GM18907 (cell line): ENCODE data around the gene EXOC6B.
"Not testable (repeated sequence)": the region's sequence is repeated elsewhere in the genome, so short reads cannot be mapped to it uniquely, and the experiment has no call there.

ENCODE experiments used
- ATAC-seq: cut with Tn5 transposase; IDR thresholded peaks from one replicate; pipeline ENCODE4 v1.9.1; 2021; ENCODE audit warnings: mild to moderate bottlenecking, moderate library complexity; ENCODE audit not compliant: unreplicated experiment

EXOC6B gene

DNA sequence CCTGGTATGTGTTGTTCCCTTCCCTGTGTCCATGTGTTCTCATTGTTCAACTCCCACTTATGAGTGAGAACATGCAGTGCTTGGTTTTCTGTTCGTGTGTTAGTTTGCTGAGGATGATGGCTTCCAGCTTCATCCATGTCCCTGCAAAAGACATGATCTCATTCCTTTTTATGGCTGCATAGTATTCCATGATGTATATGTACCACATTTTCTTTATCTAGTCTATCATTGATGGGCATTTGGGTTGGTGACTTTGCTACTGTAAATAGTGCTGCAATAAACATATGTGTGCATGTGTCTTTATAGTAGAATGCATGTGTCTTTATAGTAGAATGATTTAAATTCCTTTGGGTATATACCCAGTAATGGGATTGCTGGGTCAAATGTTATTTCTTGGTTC is 341.2 kb downstream of the EXOC6B start:
- ATAC-seq: not testable (repeated sequence)

- no peak for ATAC-seq
Observed at GRCh38 chr2:72483346-72483745, 342.5 kb downstream of the EXOC6B start.

DNA sequence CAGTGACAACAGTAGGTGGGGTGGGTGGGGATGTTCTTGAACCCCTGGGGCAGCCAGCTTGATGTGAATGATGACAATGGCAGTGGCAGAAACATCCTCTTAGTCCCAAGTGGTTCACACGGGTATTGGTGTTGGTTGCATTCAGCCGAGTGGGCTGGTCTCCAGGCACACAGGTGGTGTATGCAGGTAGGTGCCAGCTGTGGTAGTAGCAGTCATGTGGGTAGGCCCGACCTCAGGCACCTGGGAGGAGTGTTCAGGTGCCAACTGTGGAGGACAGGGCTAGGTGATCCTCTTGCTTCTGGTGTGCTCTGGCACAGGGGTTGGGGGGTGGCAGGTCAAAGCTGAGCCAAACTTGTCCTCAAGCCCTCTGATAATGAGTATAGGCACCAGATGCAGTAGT is 350.6 kb downstream of the EXOC6B start:
- no peak for ATAC-seq

- ATAC-seq: no peak
Observed at GRCh38 chr2:72457801-72458516, 367.9 kb downstream of the EXOC6B start.

DNA sequence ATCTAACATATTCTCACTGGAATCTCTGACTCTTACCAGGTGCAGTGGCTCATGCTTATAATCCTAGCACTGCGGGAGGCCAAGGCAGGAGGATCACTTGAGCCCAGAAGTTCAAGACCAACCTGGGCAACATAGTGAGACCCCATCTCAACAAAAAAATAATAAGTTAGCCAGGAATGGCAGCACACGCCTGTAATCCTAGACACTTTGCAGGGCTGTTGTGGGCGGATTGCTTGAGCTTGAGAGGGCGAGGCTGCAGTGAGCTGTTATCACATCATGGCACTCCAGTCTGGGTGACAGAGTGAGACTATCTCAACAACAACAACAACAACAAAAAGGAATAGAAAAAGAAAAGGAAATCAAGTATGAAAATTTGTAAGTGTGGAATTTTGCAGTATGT is 371.6 kb downstream of the EXOC6B start:
- ATAC-seq: no peak

DNA sequence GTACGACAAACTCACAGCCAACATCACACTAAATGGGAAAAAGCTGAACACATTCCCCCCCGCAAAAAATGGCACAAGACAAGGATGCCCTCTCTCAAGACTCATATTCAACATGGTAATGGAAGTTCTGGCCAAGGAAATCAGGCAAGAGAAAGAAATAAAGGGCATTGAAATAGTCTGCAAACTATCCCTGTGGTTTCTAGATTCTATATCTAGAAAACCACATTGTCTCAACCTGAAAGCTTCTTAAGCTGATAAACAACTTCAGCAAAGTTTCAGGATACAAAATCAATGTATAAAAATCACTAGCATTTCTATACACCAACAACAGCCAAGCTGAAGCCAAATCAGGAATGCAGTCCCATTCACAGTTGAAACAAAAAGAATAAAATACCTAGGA is 383.6 kb downstream of the EXOC6B start:
- no peak for ATAC-seq

DNA sequence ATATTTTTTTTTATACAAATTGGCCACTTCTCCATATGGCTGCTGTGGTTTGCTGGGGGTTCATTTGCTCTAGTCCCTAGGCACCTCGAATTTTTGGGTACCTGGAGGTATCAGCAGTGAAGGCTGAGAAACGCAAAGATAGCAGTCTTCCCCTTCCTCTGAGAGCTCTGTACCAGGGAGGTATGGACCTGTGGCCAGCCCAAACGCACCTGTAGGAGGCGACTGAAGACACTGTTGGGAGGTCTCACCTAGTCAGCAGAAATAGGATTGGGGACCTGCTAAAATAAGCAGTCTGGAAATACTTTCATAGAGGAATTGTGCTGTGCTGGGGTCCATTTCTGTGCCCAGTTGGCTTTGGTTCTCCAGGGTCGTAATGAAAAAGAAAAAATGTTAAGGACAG is 385.9 kb downstream of the EXOC6B start:
- ATAC-seq: no peak

GRCh38 chr2:72438364-72438763 is 387.5 kb downstream of the EXOC6B start:
- ATAC-seq: no peak

DNA sequence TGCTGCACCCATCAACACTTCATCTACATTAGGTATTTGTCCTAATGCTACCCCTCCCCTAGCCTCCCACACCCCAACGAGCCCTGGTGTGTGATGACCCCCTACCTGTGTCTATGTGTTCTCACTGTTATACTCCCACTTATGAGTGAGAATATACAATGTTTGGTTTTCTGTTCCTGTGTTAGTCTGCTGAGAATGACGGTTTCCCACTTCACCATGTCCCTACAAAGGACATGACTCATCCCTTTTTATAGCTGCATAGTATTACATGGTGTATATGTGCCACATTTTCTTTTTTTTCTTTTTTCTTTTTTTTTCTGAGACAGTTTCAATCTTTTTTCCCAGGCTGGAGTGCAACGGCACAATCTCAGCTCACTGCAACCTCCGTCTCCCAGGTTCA is 394.1 kb downstream of the EXOC6B start:
- ATAC-seq: no peak

- no peak for ATAC-seq
Observed at GRCh38 chr2:72427022-72427861, 398.6 kb downstream of the EXOC6B start.

DNA sequence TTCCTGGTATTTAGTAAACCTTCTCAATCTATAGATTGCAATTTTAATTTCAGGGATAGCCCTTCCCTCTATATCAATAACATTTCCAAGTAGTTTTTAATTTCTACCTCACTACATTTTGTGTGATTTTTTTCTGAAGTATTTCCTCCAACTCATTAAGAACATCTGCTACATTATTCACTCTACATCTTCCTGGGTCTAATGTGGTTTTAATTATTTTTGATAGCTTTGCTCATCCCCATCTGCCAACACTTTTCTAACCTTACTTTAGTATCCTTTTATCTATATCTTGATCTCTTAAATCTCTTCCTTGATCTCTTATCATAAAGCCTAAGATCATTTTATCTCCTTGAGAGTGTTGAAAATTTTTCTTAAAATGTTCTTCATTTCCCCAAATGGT is 399.8 kb downstream of the EXOC6B start:
- ATAC-seq: no peak

DNA sequence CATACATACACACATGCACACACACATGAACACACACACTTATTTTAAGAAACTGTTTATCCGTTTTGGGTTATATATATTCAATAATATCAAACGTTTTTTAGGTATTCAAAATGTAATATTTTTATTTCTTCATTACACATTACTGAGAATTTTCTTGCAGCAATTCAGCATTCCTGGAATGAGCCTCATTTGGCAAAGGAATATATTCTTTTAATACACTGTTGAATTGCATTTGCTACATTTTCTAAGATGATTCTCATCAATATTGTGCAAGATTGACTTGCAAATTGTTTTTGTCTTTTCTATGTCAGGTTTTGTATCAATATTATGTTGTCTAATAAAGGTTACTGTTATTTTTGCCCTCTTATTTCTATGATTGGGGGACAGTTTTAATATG is 402.1 kb downstream of the EXOC6B start:
- no peak for ATAC-seq

DNA sequence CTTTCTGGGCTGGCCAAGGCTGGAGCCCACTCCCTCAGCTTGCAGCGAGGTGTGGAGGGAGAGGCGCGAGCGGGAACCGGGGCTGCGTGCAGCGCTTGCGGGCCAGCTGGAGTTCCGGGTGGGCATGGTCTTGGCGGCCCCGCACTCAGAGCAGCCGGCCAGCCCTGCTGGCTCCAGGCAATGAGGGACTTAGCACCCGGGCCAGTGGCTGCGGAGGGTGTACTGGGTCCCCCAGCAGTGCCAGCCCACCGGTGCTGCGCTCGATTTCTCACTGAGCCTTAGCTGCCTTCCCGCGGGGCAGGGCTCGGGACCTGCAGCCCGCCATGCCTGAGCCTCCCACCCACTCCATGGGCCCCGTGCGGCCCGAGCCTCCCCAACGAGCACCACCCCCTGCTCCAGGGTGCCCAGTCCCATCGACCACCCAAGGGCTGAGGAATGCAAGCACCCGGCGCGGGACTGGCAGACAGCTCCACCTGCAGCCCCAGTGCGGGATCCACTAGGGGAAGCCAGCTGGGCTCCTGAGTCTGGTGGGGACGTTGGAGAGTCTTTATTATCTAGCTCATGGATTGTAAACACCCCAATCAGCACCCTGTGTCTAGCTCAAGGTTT is 404.0 kb downstream of the EXOC6B start:
- ATAC-seq: not testable (repeated sequence)

GRCh38 chr2:72415781-72416475 is 409.9 kb downstream of the EXOC6B start:
- ATAC-seq: no peak

DNA sequence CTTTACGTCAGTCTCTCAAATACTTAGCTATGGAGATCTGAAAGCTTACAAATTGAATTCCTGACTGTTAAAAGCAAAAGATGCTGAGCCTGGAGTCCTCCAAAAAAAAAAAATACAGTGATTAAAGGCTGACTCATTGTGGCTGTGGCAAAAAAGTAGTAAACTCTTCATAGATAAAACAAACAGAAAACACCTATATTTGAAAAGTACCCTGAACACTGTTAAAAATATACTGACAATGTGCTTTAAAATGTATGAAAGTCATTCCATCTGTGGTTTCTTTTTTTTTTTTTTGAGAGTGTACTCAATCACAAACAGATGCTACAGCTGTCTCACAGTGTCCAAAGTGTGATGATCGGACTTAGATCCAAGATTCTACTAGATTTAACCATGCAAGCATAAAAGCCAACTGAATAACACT is 410.6 kb downstream of the EXOC6B start:
- no peak for ATAC-seq

GRCh38 chr2:72414137-72414760 is 411.6 kb downstream of the EXOC6B start:
- no peak for ATAC-seq

- no peak for ATAC-seq
Observed at GRCh38 chr2:72413716-72414115, 412.1 kb downstream of the EXOC6B start.

DNA sequence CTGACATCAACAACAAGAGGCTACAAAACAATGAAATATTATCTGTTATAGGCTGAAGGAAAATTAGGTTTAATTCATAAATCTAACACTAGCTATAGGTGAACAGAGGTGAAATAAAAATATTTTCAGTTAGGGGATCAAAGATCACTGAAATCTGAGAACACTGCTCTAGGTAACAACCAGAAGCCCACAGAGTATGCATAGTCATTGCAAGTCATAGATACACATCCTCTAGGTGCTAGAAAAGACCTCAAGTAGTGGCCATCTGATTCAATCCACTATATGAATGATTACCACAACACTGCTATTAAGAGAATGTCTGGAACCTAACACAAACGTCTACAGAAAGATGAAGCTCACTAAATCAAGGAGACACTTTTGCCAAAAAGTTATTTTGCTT is 413.6 kb downstream of the EXOC6B start:
- ATAC-seq: no peak

DNA sequence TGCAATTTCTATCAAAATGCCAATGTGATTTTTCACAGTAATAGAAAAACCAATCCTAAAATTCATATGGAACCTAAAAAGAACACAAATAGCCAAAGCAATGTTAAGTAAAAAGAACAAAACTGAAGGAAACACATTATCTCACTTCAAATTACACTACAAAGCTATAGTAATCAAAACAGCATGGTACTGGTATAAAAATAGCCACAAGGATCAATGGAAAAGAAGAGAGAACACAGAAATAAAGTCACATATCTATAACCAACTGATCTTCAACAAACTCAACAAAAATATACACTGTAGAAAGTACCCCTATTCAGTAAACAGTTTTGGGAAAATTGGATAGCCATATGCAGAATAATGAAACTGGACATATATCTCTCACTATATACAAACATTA is 426.0 kb downstream of the EXOC6B start:
- no peak for ATAC-seq

GRCh38 chr2:72395096-72395495 is 430.7 kb downstream of the EXOC6B start:
- no peak for ATAC-seq

GRCh38 chr2:72394541-72395070 is 431.2 kb downstream of the EXOC6B start:
- no peak for ATAC-seq
